Thyroid gland (tissue), 4 donors: ENCODE data around the gene MAPK4. TPM values are rescaled to one million over a fixed set of nuclear protein-coding genes. Genes with fewer than 3 reads are reported as not detected.
A peak's percentile ranks its signal among the peaks of the same experiment; 100 is the strongest.

Source experiments
- DNase-seq, 2 donors: peaks; one replicate each; pipeline ENCODE4 v3.0.0-alpha.2; 2019
- H3K27ac ChIP-seq, 3 donors: fragments of 200-600 bp; sonication (generic); 1 replicate in 2 of 3; 2 replicates in 1 of 3; pipeline ENCODE4 v1.5.1; 2016 to 2019; ENCODE audit warnings: mild to moderate bottlenecking in 1 of 3, moderate library complexity in 1 of 3
- H3K27me3 ChIP-seq: fragments of 200-600 bp; sonication (generic); one replicate; pipeline ENCODE4 v1.5.1; 2019
- H3K36me3 ChIP-seq, 2 donors: fragments of 200-600 bp; sonication (generic); one replicate each; pipeline ENCODE4 v1.5.1; 2016 to 2019
- H3K4me1 ChIP-seq, 2 donors: fragments of 200-600 bp; sonication (generic); one replicate each; pipeline ENCODE4 v1.5.1; 2017 to 2019
- H3K4me3 ChIP-seq, 3 donors: fragments of 200-600 bp; sonication (generic); replicated peaks in 1 of 3; 1 replicate in 2 of 3; 2 replicates in 1 of 3; pipeline ENCODE4 v1.5.1; 2016; ENCODE audit warnings: mild to moderate bottlenecking in 1 of 3
- H3K9me3 ChIP-seq: fragments of 200-600 bp; sonication (generic); one replicate; pipeline ENCODE4 v1.5.1; 2017
- POLR2A ChIP-seq, 2 donors: fragments of 450-650 bp; IDR thresholded peaks; one replicate each; pipeline ENCODE4 v1.6.1; 2017; ENCODE audit warnings: antibody characterized with exemption in 2 of 2, mild to moderate bottlenecking in 2 of 2, moderate library complexity in 1 of 2
- WGBS, 2 donors: methylation state at CpG; one replicate each; pipeline ENCODE4 v1.1.5; 2017; 5-methylcytosine and 5-hydroxymethylcytosine counted together
- intact Hi-C: fragments of 100-400 bp; cut with DNase I; formaldehyde crosslinking; loops from one replicate; pipeline ENCODE4 v1.15.1; 2023
- total RNA-seq, 4 donors: library from RNA; depleted of rRNA; stranded (reverse); fragments of >200 nt; gene quantifications; one replicate each; pipeline ENCODE4 v1.2.3, GENCODE V29; 2016
- TF ChIP-seq, protein P1 (sequence below), 6 experiments: fragments of 200-600 bp in 3 of 6; fragments of 450-650 bp in 3 of 6; sonication (generic) in 3 of 6; IDR thresholded peaks; one replicate each; pipeline ENCODE4 v1.5.1; 2016 to 2019; ENCODE audit warnings: antibody characterized with exemption in 6 of 6, mild to moderate bottlenecking in 2 of 6, inconsistent platforms in 1 of 6, moderate library complexity in 1 of 6

The MAPK4 gene
- total RNA-seq, 4 donors from 2014 or later = 3.5 to 17.9 (median 11.4) TPM

DNA sequence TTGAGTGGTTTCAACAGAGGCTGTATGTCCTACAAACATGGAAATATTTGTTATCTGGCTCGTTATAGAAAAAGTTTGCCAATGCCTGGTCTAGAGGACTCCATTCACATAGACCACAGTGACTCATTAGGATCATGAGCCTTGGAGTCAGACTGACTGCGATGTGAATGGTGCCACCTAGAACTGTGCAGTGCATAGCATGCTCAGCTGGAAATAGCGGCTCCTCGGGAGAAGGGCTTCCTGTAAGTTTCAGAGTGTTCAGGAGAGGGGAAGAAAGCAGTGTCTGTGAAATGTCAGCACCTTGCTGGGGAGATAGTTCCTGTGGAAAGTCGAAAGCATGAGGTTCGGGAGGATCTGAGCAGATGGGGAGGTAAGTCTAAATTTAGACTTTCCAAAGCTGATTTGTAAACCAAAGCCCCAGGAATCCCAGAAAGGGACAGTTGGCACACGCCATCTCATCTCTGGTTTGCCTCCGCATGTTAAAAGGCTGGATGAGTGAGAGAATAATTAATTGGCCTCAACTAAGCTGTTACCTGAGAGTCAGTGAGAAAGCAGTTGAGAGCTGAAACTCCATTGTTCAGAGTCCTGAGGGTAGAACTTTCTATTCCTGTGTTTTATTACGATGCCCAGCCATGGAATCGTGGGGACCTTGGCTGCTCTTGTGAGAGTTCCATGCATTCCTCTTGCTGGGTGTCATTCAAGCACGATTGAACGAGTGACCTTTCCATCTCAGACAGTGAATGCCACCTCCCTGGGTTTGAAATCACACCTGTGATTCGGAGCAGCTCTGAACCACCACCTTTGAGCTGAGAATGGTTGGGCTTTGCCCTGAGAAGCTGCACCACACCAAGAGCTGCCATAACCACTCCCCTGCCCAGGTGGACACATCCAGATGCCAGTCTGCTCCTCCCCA lies 99.5 kb downstream of the MAPK4 start:
- no peaks in the 10 kb centered on the region for H3K9me3 ChIP-seq
- intact Hi-C loops = no loop called here
- H3K27ac ChIP-seq = peak overlapping the region; percentile 48 to 64 (median 56)
- no peak overlapping the region for H3K4me3 ChIP-seq
- TF ChIP-seq, protein P1, sequence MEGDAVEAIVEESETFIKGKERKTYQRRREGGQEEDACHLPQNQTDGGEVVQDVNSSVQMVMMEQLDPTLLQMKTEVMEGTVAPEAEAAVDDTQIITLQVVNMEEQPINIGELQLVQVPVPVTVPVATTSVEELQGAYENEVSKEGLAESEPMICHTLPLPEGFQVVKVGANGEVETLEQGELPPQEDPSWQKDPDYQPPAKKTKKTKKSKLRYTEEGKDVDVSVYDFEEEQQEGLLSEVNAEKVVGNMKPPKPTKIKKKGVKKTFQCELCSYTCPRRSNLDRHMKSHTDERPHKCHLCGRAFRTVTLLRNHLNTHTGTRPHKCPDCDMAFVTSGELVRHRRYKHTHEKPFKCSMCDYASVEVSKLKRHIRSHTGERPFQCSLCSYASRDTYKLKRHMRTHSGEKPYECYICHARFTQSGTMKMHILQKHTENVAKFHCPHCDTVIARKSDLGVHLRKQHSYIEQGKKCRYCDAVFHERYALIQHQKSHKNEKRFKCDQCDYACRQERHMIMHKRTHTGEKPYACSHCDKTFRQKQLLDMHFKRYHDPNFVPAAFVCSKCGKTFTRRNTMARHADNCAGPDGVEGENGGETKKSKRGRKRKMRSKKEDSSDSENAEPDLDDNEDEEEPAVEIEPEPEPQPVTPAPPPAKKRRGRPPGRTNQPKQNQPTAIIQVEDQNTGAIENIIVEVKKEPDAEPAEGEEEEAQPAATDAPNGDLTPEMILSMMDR (IDR thresholded peaks at IDR 0.05) = peak in 1 of 6 experiments; percentile 8
- TF ChIP-seq POLR2A (IDR thresholded peaks at IDR 0.05) = peak in 1 of 2 donors; percentile 5
- WGBS, 2 donors = 53 to 55% methylated on average over 13 of the region's 13 CpGs
- H3K27me3 ChIP-seq = no peaks in the 10 kb centered on the region
- DNase-seq = peak; percentile 26 to 54
- peaks cover 29 to 31% of the 10 kb centered on the region in 2 donors for H3K4me1 ChIP-seq
- no peaks in the 10 kb centered on the region for H3K36me3 ChIP-seq

DNA sequence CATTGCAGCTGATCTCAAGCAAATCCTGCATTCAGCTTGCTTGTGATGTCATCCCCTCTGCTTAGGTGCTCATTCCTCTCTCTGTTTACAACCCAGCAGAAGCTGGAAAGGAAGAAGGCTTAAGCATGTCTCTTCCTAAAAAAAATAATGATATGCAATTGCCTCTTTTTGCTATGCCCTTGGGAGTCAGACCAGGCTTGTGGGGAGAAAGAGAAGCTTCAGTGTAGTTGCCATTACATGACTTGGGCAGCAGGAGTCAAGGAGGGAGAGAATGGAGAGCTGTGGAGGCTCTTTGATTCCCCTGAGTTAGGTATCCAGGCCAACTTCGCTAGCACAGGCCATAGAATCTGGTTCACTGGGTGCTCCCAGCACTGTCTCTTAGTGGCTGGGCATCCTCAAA lies 101.1 kb downstream of the MAPK4 start:
- intact Hi-C loops = no loop called here
- peaks cover 18 to 21% of the 10 kb centered on the region in 2 donors for H3K4me1 ChIP-seq
- no peaks in the 10 kb centered on the region for H3K36me3 ChIP-seq
- no peaks in the 10 kb centered on the region for H3K9me3 ChIP-seq
- H3K27me3 ChIP-seq = no peaks in the 10 kb centered on the region
- DNase-seq = no peak
- H3K4me3 ChIP-seq = no peak overlapping the region
- TF ChIP-seq POLR2A (IDR thresholded peaks at IDR 0.05) = no peak
- TF ChIP-seq, protein P1 (IDR thresholded peaks at IDR 0.05) = no peak
- H3K27ac ChIP-seq = peak overlapping the region in 1 of 3 donors; percentile 9
- 79 to 91% methylated on average over 1 of the region's 1 CpG for WGBS, 2 donors

DNA sequence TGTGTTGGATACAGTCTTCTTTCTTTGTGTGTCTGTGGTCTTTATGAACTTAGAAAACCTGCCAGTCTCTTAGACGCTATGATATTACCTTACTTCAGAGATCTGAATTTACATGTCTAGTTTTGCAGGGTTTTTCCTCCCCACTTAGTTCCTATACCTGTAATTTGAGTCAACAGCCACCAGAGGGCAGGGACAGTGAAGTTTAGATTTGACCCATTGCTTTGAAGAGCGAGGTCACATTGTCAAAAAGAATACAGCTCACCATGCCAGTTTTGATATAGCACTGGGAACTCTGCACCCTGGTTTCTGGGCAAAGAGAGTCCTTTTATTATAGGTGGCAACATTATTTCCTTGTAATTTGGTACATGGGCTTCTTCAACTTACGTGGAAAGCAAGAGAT lies 102.3 kb downstream of the MAPK4 start:
- Histone ChIP-seq H3K9me3 (no peaks in the 10 kb centered on the region), H3K27ac (peak overlapping the region in 1 of 3 donors; percentile 82), H3K27me3 (no peaks in the 10 kb centered on the region), H3K4me1 (peaks cover 18 to 21% of the 10 kb centered on the region in 2 donors), H3K36me3 (no peaks in the 10 kb centered on the region), H3K4me3 (no peak overlapping the region)
- intact Hi-C loops = no loop called here
- WGBS, 2 donors = 84 to 88% methylated on average over 3 of the region's 3 CpGs
- TF ChIP-seq, protein P1 (IDR thresholded peaks at IDR 0.05) = peak in 3 of 6 experiments; percentile 19 to 37 (median 36)
- no peak for TF ChIP-seq POLR2A (IDR thresholded peaks at IDR 0.05)
- no peak for DNase-seq

DNA sequence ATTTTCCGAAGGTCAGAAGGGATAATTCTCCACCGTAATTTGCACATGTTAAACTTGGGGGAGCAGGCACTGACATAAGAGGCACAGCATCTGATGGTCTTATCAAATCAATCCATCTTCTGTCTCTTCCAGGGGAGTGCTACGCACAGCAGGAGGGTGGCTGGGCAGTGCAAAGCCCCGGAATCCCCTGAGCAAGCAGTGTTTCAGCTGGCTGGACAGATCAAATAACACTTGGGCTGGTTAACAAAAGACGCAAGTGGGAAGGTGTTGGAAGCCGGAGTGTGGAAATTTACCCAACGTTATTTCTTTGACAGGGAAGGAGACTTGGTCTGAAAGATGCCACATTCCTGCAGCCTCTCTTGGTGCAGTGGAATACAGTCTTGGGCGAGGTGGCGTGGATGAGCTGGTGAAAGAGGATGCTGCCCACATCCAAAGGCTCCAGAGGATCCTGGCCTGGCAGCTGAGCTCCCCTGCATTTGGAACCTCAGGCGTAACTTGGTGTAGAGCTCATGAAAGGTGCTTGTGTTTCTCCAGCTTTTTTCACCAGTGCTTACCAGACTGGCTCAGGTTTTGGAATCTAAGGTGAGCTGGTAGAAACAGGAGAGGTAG lies 103.0 kb downstream of the MAPK4 start:
- WGBS, 2 donors = 47 to 48% methylated on average over 10 of the region's 10 CpGs

More for the DNA sequence above, 103.0 kb downstream of the MAPK4 start:
- H3K9me3 ChIP-seq = no peaks in the 10 kb centered on the region
- peak overlapping the region; percentile 12 to 82 (median 33) for H3K27ac ChIP-seq
- peaks cover 18 to 21% of the 10 kb centered on the region in 2 donors for H3K4me1 ChIP-seq
- intact Hi-C loops = no loop called here
- DNase-seq = peak; percentile 18 to 54
- H3K4me3 ChIP-seq = no peak overlapping the region
- no peaks in the 10 kb centered on the region for H3K36me3 ChIP-seq
- H3K27me3 ChIP-seq = no peaks in the 10 kb centered on the region
- no peak for TF ChIP-seq POLR2A (IDR thresholded peaks at IDR 0.05)
- TF ChIP-seq, protein P1 (IDR thresholded peaks at IDR 0.05) = no peak
